GM19324 (cell line): ENCODE data around the gene ZSWIM4.

Experiments
- ATAC-seq: cut with Tn5 transposase; IDR thresholded peaks from one replicate; pipeline ENCODE4 v1.9.1; 2021; ENCODE audit warnings: mild to moderate bottlenecking, moderate library complexity; ENCODE audit not compliant: unreplicated experiment, low FRiP score

Gene ZSWIM4

DNA sequence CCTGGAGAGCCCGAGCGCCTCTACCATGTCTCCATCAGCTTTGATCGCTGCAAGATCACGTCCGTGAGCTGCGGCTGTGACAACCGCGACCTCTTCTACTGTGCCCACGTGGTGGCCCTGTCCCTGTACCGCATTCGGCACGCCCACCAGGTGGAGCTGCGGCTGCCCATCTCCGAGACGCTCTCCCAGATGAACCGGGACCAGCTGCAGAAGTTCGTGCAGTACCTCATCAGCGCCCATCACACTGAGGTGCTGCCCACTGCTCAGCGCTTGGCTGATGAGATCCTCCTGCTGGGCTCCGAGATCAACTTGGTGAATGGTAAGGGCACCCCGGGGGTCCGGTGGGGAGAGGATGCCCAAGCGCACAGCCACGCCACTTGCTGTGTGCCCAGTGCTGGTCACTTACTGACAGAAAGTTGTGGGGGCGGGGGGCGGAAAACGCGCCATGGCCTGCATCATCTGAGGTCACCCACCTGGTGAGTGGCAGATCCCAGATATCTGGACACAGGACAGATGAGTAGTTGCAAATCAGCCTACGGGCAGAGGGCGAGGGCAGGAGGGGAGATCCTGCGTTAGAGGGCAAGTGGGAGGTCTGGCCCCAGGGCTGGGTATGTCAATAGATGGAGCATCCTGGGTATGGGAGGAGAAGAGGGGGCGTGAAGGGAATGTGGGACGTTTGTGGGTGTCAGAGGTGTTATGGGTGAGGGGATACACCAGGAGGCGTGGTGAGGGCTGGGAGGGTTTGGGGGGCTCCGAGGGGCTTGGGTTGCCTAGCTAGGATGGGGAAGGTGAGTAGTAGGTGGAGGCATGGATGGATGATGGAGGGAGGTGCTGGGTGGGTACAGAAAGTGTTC lies 9.8 kb downstream of the ZSWIM4 start:
- no peak for ATAC-seq

- ATAC-seq = no peak
Measured at GRCh38 chr19:13806728-13807127, 11.5 kb downstream of the ZSWIM4 start.

DNA sequence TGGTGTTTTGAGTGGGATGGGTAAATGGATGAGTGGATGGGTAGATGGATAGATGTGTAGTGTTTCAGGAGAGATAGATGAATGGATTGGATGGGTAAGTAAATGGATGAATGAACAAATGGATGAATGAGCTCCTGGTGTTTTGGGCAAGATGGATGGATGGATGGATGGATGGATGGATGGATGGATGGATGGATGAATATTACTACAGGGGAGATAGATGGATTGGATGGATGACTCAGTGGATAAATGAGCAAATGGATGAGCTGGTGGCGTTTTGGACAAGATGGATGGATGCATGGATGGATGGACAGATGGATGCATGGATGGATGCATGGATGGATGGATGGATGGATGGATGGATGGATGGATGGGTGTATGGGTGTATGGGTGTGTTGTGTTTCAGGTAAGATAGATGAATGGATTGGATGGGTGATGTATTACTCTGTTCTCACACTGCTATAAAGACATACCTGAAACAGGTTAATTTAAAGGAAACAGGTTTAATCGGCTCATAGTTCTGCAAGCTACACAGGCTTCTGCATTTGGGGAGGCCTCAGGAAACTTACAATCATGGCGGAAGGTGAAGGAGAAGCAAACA lies 12.3 kb downstream of the ZSWIM4 start:
- ATAC-seq = no peak

DNA sequence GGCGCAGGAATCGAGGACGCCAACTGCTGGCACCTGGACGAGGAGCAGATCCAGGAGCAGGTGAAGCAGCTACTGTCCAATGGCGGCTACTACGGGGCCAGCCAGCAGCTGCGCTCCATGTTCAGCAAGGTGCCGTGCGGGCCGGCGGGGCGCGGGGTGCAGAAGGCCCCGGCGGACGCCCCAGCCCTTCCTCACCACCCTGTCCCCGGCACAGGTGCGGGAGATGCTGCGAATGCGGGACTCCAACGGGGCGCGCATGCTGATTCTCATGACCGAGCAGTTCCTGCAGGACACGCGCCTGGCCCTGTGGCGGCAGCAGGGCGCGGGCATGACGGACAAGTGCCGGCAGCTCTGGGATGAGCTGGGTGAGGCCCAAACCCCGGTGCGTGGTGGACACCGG lies 13.6 kb downstream of the ZSWIM4 start:
- ATAC-seq = no peak

GRCh38 chr19:13812544-13812943 lies 17.3 kb downstream of the ZSWIM4 start:
- no peak for ATAC-seq

DNA sequence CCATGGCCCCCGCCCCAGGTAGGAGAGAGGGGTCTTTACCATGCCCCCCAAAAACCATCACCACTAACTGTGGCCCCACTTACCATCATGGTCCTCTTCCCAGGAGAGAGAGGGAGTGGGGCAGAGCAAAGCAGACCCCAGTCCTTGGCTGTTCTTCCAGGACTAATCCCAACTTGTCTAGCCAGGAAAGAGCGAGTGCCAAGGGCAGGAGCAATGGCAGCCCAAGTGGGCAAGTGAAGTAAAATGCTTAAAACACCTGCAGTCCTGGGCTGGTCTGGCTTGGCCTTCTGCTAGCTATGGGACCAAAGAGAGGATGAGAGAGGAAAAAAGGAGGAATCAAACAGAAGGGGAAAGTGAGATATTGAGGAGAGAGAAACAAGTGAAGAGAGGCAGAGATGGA lies 17.9 kb downstream of the ZSWIM4 start:
- ATAC-seq = no peak

GRCh38 chr19:13814550-13814949 lies 19.3 kb downstream of the ZSWIM4 start:
- ATAC-seq = no peak

DNA sequence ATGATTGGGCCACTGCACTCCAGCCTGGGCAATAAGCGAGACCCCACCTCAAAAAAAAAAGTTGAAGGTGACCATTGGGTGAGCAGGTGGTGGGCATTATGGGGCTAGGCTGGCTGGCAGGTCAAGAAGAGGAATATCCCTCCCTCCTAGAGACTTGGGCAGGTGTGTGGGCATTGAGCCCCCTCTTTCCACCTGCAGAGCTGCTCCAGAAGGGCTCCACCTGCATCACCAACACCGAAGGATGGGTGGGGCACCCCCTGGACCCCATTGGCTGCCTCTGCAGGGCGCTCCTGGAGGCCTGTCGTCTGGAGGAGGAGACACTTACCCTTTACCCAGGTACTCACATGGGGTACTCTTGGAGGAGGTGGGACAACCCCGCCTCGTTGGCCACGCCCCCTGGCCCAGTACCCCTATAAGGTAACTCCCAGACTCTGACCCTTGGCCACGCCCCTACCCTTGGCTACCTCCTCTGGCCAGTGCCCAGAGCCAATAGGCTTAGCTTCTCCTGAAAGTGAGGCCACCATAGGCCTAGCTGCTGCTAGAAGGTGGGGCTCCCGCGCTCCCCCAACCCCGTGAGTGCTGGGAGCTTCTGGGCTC lies 21.9 kb downstream of the ZSWIM4 start:
- no peak for ATAC-seq

- ATAC-seq = no peak
Measured at GRCh38 chr19:13817615-13818371, 22.6 kb downstream of the ZSWIM4 start.

GRCh38 chr19:13819238-13819637 lies 24.0 kb downstream of the ZSWIM4 start:
- ATAC-seq = no peak

DNA sequence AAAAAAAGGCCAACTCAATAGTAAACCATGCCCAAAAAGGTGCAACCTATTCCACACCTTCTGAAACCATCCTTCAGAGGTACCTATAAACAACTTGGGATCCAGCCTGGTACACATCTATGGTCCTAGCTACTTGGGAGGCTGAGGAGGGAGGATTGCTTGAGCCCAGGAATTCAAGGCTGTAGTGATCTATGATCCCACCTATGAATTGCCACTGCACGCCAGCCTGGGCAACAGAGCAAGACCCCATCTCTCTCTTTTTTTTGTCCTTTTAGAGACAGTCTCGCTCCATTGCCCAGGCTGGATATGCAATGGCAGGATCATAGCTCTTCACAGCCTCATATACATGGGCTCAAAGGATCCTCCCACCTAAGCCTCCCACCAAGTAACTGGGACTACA lies 26.0 kb downstream of the ZSWIM4 start:
- no peak for ATAC-seq

- no peak for ATAC-seq
Measured at GRCh38 chr19:13823256-13823655, 28.0 kb downstream of the ZSWIM4 start.

DNA sequence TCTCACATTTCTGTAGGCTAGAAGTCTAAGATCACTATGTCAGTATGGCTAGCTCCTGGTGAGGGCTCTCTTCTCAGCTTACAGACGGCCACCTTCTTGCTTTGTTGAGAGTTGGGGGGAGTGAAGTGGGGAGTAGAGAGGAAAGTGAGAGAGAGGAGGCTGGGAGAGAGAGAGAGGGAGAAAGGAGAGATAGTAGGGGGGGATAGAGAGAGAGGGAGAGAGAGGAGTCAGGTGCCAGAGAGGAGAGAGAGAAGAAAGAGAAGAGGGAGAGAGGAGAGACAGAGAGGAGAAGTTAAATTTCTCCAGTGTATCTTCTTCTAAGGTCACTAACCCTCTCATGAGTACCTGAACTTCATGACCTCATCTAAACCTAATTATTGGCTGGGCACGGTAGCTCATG lies 28.7 kb downstream of the ZSWIM4 start:
- no peak for ATAC-seq

GRCh38 chr19:13824703-13825102 lies 29.5 kb downstream of the ZSWIM4 start:
- no peak for ATAC-seq

GRCh38 chr19:13825489-13826441 lies 30.5 kb downstream of the ZSWIM4 start:
- ATAC-seq = no peak

DNA sequence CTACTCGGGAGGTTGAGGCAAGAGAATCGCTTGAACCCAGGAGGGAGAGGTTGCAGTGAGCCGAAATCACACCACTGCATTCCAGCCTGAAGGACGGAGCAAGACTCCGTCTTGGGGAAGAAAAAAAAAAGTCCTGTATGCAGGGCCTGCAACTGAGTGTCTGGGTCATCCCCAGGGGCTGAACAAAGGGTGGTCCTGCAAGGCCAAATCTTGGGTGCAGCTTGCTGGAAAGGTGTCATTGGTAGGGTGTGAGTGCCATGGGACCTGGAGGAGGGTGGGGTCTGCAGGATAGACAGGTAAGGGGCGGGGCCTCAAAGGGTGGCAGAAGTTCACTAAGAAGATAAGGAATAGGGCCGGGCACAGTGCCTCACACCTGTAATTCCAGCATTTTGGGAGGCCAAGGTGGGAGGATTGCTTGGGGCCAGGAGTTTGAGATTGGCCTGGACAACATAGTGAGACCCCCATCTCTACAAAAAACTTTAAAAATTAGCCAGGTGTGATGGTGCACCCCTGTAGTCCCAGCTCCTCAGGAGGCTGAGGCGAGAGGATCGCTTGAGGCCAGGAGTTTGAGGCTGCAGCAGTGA lies 31.5 kb downstream of the ZSWIM4 start:
- ATAC-seq = no peak

DNA sequence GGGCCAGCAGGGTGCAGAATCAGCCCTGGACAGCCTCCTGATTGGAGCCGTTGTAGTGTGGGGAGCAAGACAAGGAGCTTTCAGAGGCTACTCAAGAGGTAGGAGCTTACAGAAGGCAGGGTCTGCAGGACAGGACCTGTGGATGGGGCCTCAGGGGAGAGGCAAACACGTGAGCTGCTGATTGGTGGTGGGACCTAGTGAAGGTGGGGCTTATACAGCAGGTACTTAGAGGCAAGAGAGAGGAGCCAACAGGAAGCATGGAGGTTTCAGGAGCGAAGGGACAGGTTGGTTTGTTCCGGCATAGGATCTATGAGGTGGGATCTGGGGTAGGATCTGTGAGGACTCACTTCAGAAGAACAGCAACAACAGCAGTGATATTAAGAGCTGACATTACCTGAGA lies 32.4 kb downstream of the ZSWIM4 start:
- ATAC-seq = no peak

DNA sequence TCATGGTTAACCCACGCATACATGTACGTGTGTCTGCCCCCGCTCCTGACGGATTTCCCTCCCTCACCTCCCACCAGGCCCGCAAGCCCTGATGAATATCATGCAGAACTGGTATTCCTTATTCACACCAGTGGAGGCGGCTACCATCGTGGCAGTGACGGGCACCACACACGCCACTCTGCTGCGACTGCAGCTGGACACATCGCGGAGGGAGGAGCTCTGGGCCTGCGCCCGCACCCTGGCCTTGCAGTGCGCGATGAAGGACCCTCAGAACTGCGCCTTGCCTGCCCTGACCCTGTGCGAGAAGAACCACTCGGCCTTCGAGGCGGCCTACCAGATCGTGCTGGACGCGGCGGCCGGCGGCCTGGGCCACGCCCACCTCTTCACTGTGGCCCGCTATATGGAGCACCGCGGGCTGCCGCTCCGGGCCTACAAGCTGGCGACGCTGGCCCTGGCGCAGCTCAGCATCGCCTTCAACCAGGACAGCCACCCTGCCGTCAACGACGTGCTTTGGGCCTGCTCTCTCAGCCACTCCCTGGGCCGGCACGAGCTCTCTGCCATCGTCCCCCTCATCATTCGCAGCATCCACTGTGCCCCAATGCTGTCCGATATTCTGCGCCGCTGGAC lies 35.0 kb downstream of the ZSWIM4 start:
- no peak for ATAC-seq
